ENCODE data around the gene SLCO6A1.

Gene SLCO6A1

GRCh38 chr5:102453716-102454115 is 45.1 kb downstream of the SLCO6A1 start:
- DNase-seq (ENCODE audit: low read depth): no peak

- DNase-seq (ENCODE audit: low read depth): no peak
Observed at GRCh38 chr5:102451082-102451481, 47.7 kb downstream of the SLCO6A1 start.

GRCh38 chr5:102450313-102450990 is 48.3 kb downstream of the SLCO6A1 start:
- no peak for DNase-seq (ENCODE audit: low read depth)

DNA sequence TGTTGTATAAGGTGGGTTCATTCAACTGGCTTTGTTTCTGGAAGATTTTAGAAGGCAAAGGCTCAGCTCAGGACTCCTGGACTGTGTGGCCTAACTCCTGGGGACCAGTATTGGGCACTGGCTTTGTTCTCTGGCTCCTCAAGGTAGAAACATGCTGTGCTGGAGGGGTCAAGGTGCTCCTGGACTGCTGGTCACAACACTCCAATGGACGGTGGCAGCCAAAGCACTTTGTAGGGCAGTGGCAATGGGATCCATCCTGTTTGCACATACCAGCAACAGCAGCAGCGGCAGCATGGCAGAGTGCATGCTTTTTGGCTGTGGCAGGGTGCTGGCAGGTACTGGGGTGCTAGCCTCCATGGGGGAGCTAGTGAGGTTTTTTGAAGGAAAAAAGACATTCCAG is 65.3 kb downstream of the SLCO6A1 start:
- DNase-seq (ENCODE audit: low read depth): no peak

DNA sequence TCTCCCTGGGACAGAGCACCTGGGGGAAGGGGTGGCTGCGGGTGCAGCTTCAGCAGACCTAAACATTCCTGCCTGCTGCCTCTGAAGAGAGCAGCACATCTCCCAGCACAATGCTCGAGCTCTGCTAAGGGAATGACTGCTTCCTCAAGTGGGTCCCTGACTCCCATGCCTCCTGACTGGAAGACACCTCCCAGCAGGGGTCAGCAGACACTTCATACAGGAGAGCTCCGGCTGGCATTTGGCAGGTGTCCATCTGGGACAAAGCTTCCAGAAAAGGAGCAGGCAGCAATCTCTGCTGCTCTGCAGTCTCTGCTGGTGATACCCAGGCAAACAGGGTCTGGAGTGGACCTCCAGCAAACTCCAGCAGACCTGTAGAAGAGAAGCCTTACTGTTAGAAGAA is 77.2 kb downstream of the SLCO6A1 start:
- DNase-seq (ENCODE audit: low read depth): no peak

- DNase-seq (ENCODE audit: low read depth): no peak
Observed at GRCh38 chr5:102418531-102418930, 80.3 kb downstream of the SLCO6A1 start.

DNA sequence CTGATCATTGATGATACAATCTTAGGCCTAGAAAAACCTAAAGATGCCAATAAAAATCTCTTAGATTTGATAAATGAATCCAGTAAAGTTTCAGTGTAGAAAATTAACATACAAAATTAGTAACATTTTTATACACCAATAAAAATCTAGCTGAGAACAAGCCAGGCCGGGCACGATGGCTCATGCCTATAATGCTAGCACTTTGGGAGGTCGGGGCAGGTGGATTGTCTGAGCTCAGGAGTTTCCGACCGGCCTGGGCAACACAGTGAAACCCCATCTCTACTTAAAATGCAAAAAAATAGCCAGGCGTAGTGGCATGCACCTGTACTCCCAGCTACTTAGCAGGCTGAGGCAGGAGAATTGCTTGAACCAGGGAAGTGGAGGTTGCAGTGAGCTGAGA is 84.4 kb downstream of the SLCO6A1 start:
- DNase-seq (ENCODE audit: low read depth): no peak

- DNase-seq (ENCODE audit: low read depth): no peak
Observed at GRCh38 chr5:102388235-102388634, 110.6 kb downstream of the SLCO6A1 start.

DNA sequence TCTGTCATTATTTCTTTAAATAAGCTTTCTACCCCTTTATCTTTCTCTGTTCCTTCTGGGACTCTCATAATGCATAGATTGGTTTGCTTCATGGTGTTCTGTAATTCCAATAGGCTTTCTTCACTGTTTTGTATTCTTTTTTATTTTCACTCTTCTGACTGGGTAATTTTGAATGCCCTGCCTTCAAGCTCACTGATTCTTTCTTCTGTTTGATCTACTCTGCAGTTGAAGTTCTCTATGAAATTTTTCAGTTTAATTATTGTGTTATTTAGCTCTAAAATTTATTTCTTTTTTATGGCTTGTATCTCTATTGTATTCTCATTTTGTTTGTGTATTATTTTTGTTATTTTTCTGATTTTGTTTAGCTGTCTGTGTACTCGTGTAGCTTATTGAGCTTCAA is 113.4 kb downstream of the SLCO6A1 start:
- no peak for DNase-seq (ENCODE audit: low read depth)

DNA sequence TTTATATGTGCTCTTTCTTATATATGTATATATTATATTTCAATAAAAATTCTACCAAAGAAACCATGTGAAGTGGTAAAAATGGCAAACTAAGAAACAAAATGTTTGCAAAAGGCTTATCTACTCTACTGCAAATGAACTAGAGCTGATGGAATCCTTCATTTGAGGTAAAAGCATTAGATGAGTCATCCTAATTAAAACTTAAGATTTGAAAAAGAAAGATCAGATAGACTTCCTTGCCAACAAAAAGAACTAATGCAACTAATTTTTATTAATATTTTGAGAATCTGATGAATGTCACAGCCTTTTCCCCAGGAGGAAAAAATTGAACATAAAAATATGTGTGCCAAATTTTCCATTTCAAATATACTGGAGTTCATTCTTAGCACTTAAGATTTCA is 118.6 kb downstream of the SLCO6A1 start:
- DNase-seq (ENCODE audit: low read depth): no peak

DNA sequence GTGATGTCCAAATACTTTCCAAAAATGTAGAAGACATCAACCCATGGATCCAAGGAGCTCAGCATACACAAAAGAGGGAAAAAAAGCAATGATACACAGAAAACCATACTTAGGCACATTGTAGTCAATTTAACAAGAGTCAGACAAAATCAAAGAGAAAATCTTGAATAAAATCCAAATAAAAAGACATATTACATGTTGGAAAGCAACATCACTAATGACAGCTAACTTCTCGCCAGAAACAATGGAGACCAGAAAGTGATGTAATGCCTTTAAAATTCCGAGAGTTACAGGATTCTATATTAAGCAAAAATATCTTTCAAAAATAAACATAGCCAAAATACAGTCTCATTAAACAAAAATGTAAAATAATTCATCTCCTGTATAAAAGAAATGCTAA is 122.9 kb downstream of the SLCO6A1 start:
- DNase-seq (ENCODE audit: low read depth): no peak

- no peak for DNase-seq (ENCODE audit: low read depth)
Observed at GRCh38 chr5:102375272-102375671, 123.5 kb downstream of the SLCO6A1 start.

GRCh38 chr5:102368392-102368791 is 130.4 kb downstream of the SLCO6A1 start:
- DNase-seq (ENCODE audit: low read depth): no peak

DNA sequence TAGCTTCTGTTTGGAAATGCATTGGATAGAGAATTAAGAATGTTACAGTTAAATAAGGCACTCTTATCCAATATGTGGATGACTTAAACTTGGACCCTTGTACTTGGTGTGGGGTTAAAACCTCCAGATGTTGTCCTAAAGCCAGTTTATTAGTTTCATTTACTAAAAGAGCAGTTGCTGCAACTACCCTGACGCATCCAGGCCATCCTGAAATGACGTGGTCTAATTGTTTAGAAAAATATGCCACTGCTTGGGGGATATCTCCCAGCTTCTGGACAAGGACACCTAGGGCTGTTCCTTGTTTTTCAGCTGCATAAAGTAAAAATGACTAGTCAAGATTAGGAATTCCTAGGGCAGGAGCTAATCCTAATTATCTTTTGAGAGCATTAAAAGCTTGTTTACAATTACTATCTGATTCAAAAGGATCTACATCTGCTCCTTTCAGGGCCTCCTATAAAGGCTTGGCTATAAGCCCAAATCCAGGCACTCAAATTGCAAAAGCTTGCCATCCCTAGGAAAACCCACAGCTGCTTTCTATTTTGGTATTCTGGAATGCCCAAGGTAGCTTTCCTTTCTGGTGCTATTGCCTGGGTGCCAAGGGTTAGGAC is 157.0 kb downstream of the SLCO6A1 start:
- DNase-seq (ENCODE audit: low read depth): no peak

DNA sequence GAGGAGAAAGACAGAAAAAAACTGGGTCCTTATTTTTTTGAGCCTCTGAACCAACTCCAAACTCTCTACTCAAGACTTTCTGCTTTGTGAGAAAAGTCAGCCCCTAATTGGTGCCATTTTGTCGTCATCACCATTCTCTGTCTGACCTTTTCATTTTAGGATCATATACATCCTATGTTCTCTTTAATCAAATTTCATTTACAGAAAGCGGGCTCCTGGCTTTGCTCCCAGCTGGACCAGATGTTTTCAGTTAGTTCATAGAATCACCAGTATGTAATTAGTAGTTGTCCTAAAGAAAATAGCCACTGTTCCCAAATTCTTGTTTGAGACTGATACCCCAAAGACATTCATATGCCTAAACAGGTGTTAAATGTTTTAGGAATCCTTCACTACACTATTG is 174.1 kb downstream of the SLCO6A1 start:
- DNase-seq (ENCODE audit: low read depth): no peak
